ENCODE data around the gene MGAT4C.

MGAT4C gene

DNA sequence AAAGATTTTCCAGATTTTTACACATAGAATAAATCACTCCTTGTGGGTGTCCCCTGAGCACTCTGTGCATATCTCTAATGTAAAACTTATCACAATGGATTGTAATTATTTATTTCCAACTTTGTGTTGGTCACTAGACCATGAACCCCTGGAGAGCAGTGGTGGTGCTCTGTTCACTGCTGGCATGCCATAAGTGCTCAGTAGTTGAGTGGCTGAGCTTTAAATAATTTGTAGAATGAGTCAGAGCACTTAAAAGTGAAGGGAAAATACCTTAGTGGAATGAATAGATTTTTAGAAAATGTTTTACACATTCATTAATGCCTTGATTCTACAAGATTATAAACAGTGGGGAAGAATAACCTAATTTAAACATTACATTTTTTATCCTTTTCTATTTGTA is 6.3 kb downstream of the MGAT4C start:
- DNase-seq, result no peak
- TF ChIP-seq POLR2A (IDR thresholded peaks at IDR 0.05; ENCODE audit: low read length) (no peak), GATA1 (IDR thresholded peaks at IDR 0.05; ENCODE audit: low read depth, low read length) (no peak)

DNA sequence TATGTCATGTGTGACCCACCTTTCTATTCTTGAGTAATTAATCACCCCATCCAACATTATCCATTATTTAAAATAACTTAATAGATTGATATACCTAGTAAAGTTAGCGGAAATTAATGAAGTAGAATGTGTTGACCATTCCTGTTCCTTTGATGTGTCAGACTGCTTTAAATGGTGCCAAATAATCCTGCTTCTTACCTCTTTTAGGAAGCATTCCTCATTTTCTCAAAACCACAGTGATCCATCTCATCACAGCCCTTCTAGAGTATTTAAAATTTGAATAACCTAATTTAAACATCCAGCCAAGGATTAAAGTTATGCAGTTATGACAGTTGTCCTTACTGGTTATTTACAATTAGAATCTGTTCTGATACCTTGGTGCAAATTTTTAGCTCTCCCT is 6.9 kb downstream of the MGAT4C start:
- no peak for DNase-seq
- no peak for TF ChIP-seq GATA1 (IDR thresholded peaks at IDR 0.05; ENCODE audit: low read depth, low read length)
- TF ChIP-seq POLR2A (IDR thresholded peaks at IDR 0.05; ENCODE audit: low read length), result no peak

DNA sequence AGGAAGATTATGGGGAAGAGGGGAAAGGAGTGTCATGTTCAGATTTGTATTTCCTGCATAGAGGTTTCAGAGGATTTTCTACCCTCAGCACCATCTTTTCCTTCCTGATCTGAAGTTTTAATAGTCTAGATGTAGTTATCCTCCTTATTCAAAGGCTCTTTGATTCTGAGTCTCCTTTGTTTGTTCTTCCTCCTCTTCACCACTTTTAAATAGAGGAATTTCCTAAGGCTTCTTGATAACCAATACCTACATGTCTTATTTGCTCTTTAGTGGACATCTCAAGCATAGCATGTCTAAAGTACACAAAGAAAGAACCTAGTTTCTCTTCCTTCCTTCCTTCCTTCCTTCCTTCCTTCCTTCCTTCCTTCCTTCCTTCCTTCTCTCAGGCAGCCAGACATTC is 8.3 kb downstream of the MGAT4C start:
- no peak for TF ChIP-seq GATA1 (IDR thresholded peaks at IDR 0.05; ENCODE audit: low read depth, low read length)
- no peak for TF ChIP-seq POLR2A (IDR thresholded peaks at IDR 0.05; ENCODE audit: low read length)
- no peak for DNase-seq

DNA sequence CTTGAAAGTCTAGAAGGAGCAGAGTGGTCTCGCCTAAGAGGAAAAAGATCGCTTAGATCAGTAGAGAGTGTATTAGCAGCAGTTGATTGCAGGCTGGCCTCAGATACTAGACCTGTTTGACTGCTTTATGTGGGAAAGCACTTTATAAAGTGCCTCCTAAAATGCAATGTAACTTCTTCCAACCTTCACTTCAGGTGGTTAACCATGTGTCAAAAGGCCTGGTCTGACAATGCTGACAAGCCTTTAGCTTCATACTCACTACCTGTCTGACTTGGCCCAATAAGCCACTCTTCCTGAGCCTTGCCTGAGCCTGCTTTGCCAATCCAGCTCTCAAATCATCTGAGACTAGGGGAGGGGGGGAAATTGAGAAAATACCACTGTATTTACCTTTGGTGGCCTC is 14.6 kb downstream of the MGAT4C start:
- DNase-seq, result no peak
- TF ChIP-seq POLR2A (IDR thresholded peaks at IDR 0.05; ENCODE audit: low read length), result no peak
- TF ChIP-seq GATA1 (IDR thresholded peaks at IDR 0.05; ENCODE audit: low read depth, low read length), result no peak

DNA sequence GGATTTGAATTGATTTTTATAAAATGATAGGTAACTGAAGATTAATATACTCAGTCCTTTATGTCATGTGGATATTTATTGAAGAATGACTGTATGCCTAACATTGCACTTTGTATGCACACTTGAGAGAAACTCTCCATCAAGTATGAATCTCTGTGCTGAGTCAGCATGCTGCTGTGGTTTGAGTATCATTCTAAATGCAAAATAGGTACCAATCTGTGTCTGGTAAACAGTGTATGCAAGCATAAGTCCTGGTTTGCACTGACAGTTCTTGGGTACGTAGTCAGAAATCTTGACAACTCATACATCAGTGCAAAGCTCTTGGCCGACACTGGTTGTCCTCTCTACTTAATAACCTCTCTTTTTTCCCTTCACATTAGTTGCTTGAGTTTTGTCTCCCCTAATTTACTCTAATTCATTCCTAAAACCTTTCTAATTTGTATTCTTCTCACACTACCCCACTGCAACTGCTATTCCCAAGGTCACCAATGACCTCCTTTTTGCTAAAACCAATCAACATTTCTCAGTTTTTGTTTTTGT is 21.8 kb downstream of the MGAT4C start:
- no peak for TF ChIP-seq POLR2A (IDR thresholded peaks at IDR 0.05; ENCODE audit: low read length)
- TF ChIP-seq GATA1 (IDR thresholded peaks at IDR 0.05; ENCODE audit: low read depth, low read length), result no peak
- no peak for DNase-seq

DNA sequence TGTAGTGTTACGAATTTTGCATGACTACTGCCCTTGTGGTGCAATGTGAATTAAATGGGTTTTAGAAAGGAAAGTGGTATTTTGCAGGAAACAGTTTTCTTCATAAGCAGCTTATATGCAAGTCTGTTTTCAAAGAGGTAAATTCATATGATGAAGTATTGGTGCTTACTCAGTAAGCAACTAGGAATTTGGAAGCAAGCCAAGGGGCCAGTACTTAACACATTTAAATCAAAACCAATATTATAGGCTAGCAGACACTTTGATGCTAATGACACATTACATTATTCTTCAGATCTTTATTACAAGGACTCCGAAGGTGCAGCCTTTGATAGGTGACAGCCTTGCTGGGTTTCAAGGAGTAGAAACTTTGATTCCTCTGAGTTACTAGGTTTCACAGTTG is 23.1 kb downstream of the MGAT4C start:
- TF ChIP-seq POLR2A (IDR thresholded peaks at IDR 0.05; ENCODE audit: low read length) (no peak), GATA1 (IDR thresholded peaks at IDR 0.05; ENCODE audit: low read depth, low read length) (no peak)
- no peak for DNase-seq

DNA sequence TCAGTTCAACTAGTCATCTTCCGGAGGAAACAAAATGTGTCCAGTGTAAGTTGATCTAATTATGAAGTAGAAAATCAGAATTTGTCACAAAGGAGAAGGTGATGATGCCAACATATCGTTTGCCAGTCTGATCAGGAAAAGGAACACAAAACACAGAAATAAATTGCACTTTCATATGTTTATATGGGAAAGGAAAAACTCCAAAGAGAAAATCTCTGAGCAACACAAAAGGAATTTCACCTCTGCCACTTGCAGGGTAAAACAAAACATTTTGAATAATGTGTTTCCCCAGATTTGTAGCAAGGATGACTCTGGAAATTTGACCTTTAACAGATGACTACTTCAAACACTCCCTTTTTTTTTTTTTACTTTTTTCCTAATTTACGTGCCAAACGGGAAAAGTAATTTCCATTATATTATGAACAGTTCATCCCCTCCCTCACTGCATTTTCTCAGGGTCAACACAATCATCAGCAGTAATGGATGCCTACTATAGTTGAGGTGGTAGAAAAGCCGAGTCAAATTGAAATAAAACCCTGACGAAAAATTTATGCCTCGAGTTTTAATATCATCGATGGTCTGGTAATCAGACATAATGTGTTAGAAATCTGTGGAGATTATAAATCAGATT is 25.6 kb downstream of the MGAT4C start:
- no peak for DNase-seq

DNA sequence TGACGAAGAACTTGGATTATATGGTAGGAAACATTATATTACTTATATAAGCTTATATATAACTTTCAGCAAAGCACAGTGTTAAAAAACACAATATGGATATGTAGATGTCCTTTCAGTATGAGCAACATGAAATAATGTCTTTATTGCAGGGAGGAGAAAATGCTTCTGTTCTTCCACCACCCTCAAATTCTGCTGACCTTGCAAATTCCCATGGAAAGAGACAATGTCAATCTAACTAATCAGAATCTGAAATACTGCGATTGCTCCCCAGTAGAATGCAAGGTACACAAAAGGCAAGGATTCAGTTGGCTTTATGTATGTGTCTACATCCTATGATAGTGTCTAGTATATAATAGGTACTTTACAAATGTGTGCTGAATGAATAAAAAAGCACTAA is 26.4 kb downstream of the MGAT4C start:
- no peak for DNase-seq
- TF ChIP-seq GATA1 (IDR thresholded peaks at IDR 0.05; ENCODE audit: low read depth, low read length), result no peak
- TF ChIP-seq POLR2A (IDR thresholded peaks at IDR 0.05; ENCODE audit: low read length), result no peak

More for the DNA sequence above, 25.6 kb downstream of the MGAT4C start:
- no peak for TF ChIP-seq POLR2A (IDR thresholded peaks at IDR 0.05; ENCODE audit: low read length)
- TF ChIP-seq GATA1 (IDR thresholded peaks at IDR 0.05; ENCODE audit: low read depth, low read length), result no peak

DNA sequence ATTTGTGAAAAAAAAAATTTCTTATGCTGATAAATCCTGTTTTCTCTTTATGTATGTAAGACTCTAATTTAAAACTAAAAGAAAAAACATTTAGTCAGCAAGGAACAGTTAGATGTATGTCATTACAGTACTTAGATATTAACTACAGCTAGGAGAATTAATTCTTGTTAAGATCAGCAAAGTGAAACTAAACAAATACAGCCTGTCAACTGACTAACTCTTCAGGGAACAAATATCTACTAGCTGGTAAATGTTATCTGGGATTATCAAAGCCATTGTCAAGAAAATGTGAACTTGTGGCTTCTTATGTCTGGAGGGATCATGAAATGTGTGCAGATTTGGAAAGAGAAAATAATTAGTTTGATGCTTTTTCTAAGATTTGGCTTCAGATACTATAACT is 27.5 kb downstream of the MGAT4C start:
- no peak for DNase-seq
- TF ChIP-seq GATA1 (IDR thresholded peaks at IDR 0.05; ENCODE audit: low read depth, low read length), result no peak

DNA sequence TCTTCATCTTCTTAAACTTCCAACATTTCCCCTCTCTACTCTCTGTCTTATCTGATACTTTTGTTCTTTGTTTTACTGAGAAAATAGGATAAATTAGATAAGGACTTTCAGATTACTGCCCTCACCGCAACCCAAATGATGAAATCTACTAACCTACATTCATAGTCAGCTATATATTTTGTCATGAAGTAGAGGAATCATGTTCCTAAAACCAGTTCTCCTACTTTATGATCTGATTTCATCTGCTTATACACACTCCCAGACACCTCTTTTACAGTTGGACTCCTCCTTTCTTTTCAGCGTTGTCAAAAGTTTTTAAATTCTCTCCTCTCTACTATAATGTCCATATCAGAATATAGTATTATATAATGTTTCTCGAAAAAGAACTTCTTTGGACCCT is 29.7 kb downstream of the MGAT4C start:
- no peak for DNase-seq

DNA sequence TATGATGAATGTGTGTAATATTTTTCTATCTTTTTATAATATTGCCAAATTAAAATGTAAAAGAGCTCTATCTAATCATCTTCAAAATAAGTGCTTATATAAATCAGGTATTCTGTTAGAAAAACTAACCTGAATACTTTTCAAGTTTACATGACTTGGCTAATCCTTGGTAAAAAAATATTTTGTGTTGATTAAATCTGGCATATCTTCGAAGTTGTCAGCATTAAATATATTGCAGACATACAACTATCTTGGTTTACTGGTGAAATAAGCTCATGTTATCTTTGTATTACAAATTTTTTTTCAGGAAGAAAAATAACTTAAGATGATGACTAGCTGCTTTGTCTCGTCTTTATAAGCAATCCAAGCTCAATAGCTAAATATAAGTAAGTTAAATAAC is 39.6 kb downstream of the MGAT4C start:
- TF ChIP-seq GATA1 (IDR thresholded peaks at IDR 0.05; ENCODE audit: low read depth, low read length), result no peak
- no peak for DNase-seq

More for the DNA sequence above, 29.7 kb downstream of the MGAT4C start:
- TF ChIP-seq POLR2A (IDR thresholded peaks at IDR 0.05; ENCODE audit: low read length), result no peak

DNA sequence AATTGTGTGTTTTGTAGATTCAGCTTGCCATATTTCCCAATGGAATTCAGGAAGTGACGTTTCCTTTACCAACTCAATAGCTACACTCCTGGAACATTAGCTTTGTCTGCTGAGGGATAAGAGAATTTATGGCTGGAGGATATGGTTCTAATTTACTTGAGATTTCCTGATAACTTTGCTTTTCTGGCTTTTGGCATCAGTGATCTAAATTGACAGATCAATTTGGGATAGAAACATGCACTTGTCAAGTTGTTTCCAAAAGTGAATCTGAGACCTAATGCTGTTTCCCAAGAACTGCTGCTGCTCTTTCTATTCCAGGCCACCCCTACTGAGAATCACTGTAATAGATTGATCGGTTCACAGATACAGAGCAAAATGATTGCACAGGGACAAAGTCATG is 43.2 kb downstream of the MGAT4C start:
- TF ChIP-seq GATA1 (IDR thresholded peaks at IDR 0.05; ENCODE audit: low read depth, low read length), result no peak
- TF ChIP-seq POLR2A (IDR thresholded peaks at IDR 0.05; ENCODE audit: low read length), result no peak
- DNase-seq, result no peak

DNA sequence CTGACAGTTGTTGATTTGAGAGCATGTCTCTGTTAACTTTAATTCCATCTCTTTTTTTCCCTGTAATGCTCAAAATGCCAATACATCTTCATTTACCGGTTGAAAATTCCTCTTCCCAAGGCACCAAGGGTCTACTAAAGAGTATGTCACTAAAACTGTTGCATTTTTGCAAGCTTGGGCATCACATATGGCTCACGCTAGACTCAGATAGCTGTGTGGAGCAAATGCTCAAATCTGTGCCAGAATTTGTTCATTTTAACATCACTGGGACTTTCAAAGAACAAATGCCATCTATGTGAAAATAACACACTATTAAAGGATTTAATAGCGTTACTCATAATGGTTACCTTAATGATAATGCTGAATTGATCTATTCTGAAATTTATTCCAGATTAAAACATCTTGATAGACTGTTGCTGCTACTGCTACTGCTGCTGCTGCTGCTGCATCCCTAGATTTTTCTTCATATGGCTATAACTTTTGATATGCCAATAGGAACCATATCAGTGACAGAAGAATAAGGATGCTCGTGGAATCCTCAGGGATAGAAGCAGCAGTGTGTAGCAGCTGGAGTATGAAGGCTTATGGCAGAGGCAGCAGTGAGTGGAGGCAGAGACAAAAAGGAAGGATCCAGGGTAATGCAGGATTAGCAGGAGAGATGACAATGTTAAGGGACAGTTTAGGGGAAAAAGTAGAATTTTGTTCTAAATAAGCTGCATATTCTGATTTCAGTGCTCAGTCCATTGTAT is 57.3 kb downstream of the MGAT4C start:
- TF ChIP-seq POLR2A (IDR thresholded peaks at IDR 0.05; ENCODE audit: low read length) (no peak), GATA1 (IDR thresholded peaks at IDR 0.05; ENCODE audit: low read depth, low read length) (no peak)
- DNase-seq, result no peak

DNA sequence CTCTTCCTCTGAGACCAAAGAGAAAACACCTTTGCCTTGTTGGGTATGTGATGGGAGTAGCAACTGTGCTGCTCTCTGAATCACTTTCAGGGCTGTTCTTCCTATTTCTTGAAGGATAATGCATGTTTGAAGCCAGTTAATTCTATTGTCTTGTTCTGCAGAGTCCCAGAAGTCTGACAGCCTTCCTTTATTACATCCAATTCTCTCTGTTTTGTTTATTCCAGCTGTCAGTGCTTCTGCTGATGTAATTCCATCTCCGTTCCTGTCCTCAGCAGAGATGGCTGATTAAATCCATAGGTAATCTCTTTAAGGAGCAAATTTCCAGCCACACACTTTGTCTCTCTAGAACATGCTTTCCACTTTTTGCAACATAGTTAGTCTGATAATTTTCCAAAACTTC is 59.7 kb downstream of the MGAT4C start:
- DNase-seq, result no peak
- TF ChIP-seq POLR2A (IDR thresholded peaks at IDR 0.05; ENCODE audit: low read length) (no peak), GATA1 (IDR thresholded peaks at IDR 0.05; ENCODE audit: low read depth, low read length) (no peak)

DNA sequence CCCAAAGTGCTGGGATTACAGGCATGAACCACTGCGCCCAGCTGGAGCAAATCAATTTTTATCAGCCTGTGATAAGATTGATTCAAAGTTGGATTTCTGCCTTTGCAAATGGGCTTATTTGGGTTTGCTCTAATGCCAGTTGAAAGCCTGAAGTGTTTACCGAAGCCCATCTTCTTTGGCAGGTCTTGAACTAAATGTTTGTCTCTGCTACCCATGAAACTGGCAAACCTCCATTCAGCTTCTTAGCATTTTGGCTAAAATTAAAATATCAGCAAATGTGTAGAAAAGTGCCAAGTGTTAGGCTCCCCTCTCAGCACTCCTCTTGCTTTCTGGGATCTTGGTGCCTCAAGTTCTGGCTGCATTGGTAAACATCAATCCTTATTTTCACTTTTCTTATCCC is 61.5 kb downstream of the MGAT4C start:
- no peak for TF ChIP-seq POLR2A (IDR thresholded peaks at IDR 0.05; ENCODE audit: low read length)
- TF ChIP-seq GATA1 (IDR thresholded peaks at IDR 0.05; ENCODE audit: low read depth, low read length), result no peak

More for the DNA sequence above, 61.5 kb downstream of the MGAT4C start:
- DNase-seq, result no peak

All from erythroblast (primary cell).